ENCODE data around the gene CFAP100.

- TF ChIP-seq CTCF (IDR thresholded peaks at IDR 0.05) (no peak), POLR2A (IDR thresholded peaks at IDR 0.05) (no peak)
These were observed 74.8 kb downstream of the CFAP100 start for GRCh38 chr3:126469479-126469878.

Measured in thyroid gland (tissue), 4 donors.